GM21737 (cell line): ENCODE measurements around the gene CIAO1.
"Not testable (repeated sequence)": the region's sequence is repeated elsewhere in the genome, so short reads cannot be mapped to it uniquely, and the experiment has no call there.

ENCODE experiments used
- ATAC-seq: cut with Tn5 transposase; IDR thresholded peaks from one replicate; pipeline ENCODE4 v1.9.1; 2021; ENCODE audit warnings: mild to moderate bottlenecking, moderate library complexity; ENCODE audit not compliant: unreplicated experiment

CIAO1 gene

GRCh38 chr2:96249654-96250053 is 16.4 kb upstream of the CIAO1 start:
- ATAC-seq = no peak

DNA sequence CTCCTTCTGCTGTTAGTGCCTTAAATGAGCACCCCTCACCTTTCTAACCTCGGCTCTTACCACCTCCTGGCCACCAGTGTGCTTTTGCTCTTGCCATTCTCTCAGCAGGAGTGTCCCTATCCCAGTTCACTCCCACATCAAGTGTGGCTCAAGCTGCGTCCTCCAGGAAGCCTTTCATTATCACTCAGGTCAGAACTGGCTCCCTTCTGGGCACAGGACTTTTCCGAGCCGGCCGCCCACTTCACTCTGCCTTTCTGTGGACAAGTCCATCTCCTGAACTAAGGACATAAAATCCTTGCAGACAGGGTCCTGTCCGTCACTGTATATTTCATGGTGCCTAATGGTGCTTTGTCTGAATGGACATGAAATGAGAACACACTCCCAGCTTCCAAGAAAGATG is 15.8 kb upstream of the CIAO1 start:
- no peak for ATAC-seq

GRCh38 chr2:96251721-96252292 is 14.2 kb upstream of the CIAO1 start:
- ATAC-seq = no peak

DNA sequence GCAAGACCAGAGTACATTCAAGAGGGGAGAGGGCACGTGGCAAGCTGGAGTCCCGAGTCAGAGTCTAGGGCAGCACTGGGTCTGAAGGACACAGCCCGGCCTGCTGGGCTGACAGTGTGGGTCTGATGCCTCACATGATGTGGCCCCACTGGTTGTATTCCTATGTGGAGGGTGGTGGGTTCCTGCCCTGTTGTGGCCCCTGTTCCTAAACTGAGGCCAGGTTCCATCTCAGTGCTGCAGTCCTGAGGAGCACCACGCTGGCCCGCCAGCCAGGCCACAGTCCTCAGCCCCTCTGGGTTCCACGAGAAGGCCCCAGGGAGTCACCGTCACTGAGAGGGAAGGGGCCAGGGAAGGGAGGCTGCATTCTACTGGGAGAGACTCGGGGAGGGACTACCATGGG is 13.5 kb upstream of the CIAO1 start:
- no peak for ATAC-seq

DNA sequence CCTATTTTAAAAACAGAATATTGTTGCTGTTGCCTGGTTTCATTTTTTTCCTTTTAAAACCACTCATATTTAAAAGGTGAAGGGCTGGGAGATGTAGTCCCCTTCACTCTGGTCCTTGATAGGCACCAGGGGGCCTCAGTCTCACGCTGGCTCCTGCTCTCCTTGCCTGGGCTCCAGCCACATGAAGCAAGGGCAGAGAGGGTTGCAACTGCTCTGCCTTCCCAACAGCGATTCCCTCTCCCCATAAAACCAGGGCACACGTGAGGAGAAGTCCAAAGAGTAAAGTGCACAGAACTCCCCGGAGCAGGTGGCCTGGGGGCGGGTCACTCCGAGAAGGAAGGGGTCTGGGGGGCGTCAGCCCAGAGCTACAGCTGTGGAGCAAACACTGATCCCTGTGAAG is 13.0 kb upstream of the CIAO1 start:
- ATAC-seq = no peak

DNA sequence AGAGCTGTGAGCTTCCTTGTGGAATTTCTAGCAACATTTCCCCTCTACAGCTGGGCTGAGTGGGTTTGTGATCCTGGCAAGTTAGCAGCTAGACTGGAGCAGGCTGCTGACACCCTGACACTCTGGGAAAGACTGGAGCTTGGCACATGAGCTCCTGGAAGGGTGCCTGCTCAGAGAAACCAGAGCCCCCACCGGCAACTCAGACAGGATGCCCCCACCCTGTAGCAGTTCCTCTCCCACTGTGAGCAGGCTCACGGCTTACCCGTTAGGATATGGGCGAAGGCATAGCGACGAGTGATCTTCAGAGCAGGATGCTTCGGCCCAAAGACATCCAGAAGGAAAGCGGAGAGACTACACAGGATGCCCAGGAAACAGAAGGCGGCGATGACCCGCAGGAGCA is 11.5 kb upstream of the CIAO1 start:
- ATAC-seq = no peak

- ATAC-seq = no peak
Measured at GRCh38 chr2:96256611-96257113, 9.4 kb upstream of the CIAO1 start.

DNA sequence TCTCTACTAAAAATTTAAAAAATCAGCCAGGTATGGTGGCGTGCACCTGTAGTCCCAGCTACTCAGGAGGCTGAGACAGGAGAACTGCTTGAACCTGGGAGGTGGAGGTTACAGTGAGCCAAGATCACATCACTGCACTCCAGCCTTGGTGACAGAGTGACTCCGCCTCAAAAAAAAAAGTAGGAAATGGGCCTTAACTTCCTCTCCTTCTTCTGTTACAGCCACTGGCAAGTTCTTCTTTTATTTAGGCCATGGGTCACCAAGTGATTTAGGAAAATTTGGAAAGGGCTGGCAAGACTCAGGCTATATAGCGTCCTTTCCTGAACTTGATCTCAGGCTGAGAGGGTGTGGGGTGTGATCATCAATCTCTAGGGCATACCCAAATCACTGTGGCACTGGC is 8.3 kb upstream of the CIAO1 start:
- not testable (repeated sequence) for ATAC-seq

- no peak for ATAC-seq
Measured at GRCh38 chr2:96258166-96259022, 7.6 kb upstream of the CIAO1 start.

GRCh38 chr2:96259497-96259921 is 6.5 kb upstream of the CIAO1 start:
- no peak for ATAC-seq

GRCh38 chr2:96260387-96261260 is 5.4 kb upstream of the CIAO1 start:
- ATAC-seq = no peak

DNA sequence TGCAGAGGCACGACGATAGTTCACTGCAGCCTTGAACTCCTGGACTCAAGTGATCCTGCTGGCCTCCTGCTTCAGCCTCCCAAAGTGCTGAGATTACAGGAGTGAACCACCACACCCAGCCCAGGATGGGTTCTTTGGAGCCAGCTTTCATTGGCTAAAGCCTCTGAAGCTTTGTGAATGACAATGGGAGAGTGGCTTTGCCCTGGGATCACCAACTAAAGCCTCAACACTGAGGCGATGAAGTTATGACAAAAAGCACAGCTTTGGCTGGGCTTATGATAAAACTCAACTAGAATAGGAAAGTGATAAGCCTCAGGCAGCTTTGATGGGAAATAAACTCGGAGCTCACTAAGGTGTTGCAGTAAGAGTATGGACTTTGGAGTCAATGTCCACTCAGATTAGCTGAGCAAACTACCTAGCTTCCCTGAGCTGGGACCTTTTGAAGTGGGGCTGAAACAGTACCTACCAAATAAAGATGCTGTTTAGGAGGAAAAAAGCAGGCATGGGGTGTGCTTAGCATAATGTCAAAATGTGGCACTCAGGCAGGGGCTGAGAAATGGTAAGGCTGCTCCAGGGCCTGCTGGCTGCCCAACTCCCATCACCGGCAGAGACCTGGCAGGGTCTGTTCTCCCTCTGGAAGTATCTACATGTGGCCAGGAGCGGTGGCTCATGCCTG is 4.6 kb upstream of the CIAO1 start:
- no peak for ATAC-seq

- no peak for ATAC-seq
Measured at GRCh38 chr2:96262306-96262705, 3.7 kb upstream of the CIAO1 start.

DNA sequence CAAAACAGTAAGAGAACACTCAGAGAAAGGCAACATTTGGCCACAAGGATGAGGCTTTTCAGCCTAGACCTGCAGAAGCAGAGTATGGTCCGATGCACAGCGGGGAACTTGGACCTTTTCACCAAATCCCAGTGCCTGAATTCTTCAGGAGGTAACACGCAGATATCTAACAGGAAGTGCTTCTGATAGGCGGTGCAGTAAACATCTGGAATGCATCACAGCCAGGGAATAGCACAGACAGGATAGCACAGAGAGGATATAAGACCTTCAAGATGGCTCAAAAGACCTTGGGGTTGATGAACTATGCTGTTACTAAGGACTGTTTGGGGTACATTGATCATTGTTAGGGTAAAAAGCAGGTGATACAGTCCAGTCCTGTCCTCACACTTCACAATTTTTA is 1.9 kb upstream of the CIAO1 start:
- no peak for ATAC-seq

DNA sequence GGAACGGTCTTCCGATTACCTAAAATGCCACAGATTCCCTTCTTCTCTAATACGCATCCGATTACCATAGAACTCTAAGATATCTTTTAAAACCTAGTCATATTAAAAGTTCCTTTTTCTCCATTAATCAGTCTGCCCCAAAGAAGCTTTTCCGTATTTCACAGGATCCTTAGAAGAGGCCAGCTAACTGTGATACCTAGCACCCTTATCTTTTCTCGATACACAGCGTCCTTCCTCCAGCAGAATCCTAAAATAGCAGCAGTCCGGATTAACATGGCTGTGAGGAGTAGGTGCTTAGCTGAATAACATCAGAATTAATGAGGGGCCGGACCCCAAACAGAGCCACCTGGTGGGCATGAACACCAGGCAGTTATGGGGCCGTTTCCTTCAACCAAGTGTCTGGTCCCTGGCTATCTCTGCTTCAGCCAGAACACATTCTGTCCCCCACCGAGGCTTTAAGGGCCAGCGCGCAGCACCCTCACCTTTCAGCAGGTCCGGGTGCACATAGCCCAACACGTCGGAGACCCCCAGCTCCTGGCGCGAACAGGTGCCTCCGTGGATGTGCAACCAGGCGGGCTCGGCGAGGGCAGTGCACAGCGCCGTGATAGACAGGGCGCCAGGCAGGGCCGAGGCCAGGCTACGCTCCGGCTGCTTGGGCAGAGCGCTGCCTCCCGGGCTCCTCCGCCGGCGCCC is 1.2 kb upstream of the CIAO1 start:
- no peak for ATAC-seq

GRCh38 chr2:96265349-96265839 is 631 bp upstream of the CIAO1 start:
- ATAC-seq = peak; percentile 12

- no peak for ATAC-seq
Measured at GRCh38 chr2:96267159-96267971, 1.3 kb downstream of the CIAO1 start.

- ATAC-seq = no peak
Measured at GRCh38 chr2:96271995-96272394, 6.0 kb downstream of the CIAO1 start.

DNA sequence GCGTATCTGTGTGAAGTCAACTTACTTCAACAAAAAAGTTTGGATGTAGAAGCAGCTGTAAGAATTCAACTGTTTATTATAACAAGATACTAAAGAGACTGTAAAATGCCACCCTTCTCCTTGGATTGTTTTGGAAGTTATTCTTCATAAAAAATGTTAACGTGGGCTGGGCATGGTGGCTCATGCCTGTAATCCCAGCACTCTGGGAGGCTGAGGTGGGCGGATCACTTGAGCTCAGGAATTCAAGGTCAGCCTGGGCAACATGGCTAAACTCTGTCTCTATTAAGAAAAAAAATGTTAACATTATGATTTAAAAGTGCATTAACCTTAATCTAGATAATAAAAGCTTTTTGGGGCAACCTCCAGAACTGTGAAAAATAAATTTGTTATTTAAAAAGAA is 7.7 kb downstream of the CIAO1 start:
- ATAC-seq = no peak
